ENCODE results near the gene GPT2.

GPT2 gene

GRCh38 chr16:46904471-46904870, 20.3 kb downstream of the GPT2 start:
- Histone ChIP-seq H3K27me3 (ENCODE audit: insufficient read depth, poor library complexity, severe bottlenecking) (no peaks in the 10 kb centered on the region), H3K27ac (replicated peaks) (no peak overlapping the region), H3K4me3 (replicated peaks; ENCODE audit: insufficient read depth, low read length) (no peak overlapping the region)
- no peak for DNase-seq (ENCODE audit: low read depth in 1 of 2, low spot score in 1 of 2)
- TF ChIP-seq POLR2AphosphoS5 (IDR thresholded peaks at IDR 0.05; ENCODE audit: low read depth) (no peak), GABPA (IDR thresholded peaks at IDR 0.05; ENCODE audit: low read depth) (no peak), REST (IDR thresholded peaks at IDR 0.05; ENCODE audit: insufficient replicate concordance, low read depth) (no peak), CTCF (IDR thresholded peaks at IDR 0.05; ENCODE audit: insufficient read depth, low read length) (no peak), SPI1 (IDR thresholded peaks at IDR 0.05; ENCODE audit: borderline replicate concordance, low read depth) (no peak)

GRCh38 chr16:46906360-46907060, 22.3 kb downstream of the GPT2 start:
- TF ChIP-seq SPI1 (IDR thresholded peaks at IDR 0.05; ENCODE audit: borderline replicate concordance, low read depth), result no peak
- TF ChIP-seq GABPA (IDR thresholded peaks at IDR 0.05; ENCODE audit: low read depth), result no peak
- TF ChIP-seq REST (IDR thresholded peaks at IDR 0.05; ENCODE audit: insufficient replicate concordance, low read depth), result no peak
- no peak for TF ChIP-seq CTCF (IDR thresholded peaks at IDR 0.05; ENCODE audit: insufficient read depth, low read length)
- TF ChIP-seq POLR2AphosphoS5 (IDR thresholded peaks at IDR 0.05; ENCODE audit: low read depth), result 0 out of 2 replicates have a peak, but pooled peaks have one; percentile 18
- no peaks in the 10 kb centered on the region for H3K27me3 ChIP-seq (ENCODE audit: insufficient read depth, poor library complexity, severe bottlenecking)
- no peak overlapping the region for H3K4me3 ChIP-seq (replicated peaks; ENCODE audit: insufficient read depth, low read length)
- DNase-seq (ENCODE audit: low read depth in 1 of 2, low spot score in 1 of 2), result no peak
- no peak overlapping the region for H3K27ac ChIP-seq (replicated peaks)

- no peak overlapping the region for H3K27ac ChIP-seq (replicated peaks)
- DNase-seq (ENCODE audit: low read depth in 1 of 2, low spot score in 1 of 2), result no peak
- TF ChIP-seq GABPA (IDR thresholded peaks at IDR 0.05; ENCODE audit: low read depth), result no peak
- no peak for TF ChIP-seq REST (IDR thresholded peaks at IDR 0.05; ENCODE audit: insufficient replicate concordance, low read depth)
- TF ChIP-seq POLR2AphosphoS5 (IDR thresholded peaks at IDR 0.05; ENCODE audit: low read depth), result no peak
- TF ChIP-seq CTCF (IDR thresholded peaks at IDR 0.05; ENCODE audit: insufficient read depth, low read length), result no peak
- TF ChIP-seq SPI1 (IDR thresholded peaks at IDR 0.05; ENCODE audit: borderline replicate concordance, low read depth), result no peak
- no peak overlapping the region for H3K4me3 ChIP-seq (replicated peaks; ENCODE audit: insufficient read depth, low read length)
- H3K27me3 ChIP-seq (ENCODE audit: insufficient read depth, poor library complexity, severe bottlenecking), result no peaks in the 10 kb centered on the region
Measured at GRCh38 chr16:46907061-46907774, 23.1 kb downstream of the GPT2 start.
